Smooth muscle cell of the brain vasculature (primary cell): ENCODE measurements around the gene CD1C.
"Not testable (repeated sequence)": the region's sequence is repeated elsewhere in the genome, so short reads cannot be mapped to it uniquely, and the experiment has no call there.

Source experiments
- DNase-seq: peaks from one replicate; pipeline ENCODE4 v3.0.0-alpha.2; 2012; ENCODE audit warnings: low read depth, low spot score

Gene CD1C

GRCh38 chr1:158328426-158328825 lies 38.7 kb downstream of the CD1C start:
- DNase-seq: no peak

- no peak for DNase-seq
Observed at GRCh38 chr1:158329300-158329699, 39.6 kb downstream of the CD1C start.

DNA sequence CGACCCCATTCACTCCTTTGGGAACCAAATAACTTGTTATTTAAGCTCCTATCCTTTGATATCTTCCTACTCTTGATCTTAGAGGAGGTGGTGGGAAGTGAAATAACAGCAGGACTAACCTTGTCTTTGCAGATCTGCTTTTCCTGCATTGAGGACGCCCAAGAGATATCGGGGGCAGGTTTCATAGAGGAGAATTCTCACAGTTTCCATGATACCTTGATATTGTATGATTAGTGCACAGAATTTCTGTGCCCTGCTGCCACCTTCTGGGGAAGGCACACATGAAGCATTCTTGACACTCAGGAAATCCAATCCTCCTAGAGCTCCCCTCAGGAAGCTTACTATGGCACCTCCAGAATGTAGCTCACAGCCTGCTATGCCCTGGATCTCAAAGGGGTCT lies 40.0 kb downstream of the CD1C start:
- no peak for DNase-seq

DNA sequence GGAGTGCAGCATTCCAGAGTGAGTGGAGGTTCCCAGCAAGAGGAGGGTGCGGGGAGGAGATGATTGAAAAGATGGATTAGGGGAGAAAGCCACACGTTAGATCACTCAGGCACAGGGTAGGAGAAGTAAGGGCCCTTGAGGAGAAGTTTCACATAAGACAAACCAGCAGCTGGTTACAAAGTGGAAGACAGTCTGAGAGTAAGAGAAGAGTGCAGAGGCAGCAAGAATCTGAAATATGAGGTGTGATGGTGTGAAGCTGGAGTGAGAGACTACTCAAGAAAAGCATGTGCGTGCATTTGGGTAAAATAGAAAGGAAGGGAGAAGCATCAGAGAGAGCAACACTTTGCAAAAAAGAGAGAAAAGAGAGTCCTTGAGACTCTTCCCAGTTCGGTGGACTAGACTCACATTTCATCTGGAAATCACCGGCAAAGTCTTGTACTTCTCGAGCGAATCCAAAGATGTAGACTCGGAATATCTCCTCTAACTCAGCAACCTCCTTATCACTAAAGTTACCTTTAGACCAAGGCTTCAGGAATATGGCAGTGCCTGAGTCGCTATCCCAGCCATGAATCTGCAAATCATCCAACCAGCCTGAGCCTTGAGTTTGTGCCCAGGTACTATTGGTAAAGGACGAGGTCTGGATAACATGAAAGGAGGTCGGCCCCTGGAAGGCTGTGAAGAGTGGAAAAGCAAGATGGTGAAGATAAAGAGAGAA lies 40.8 kb downstream of the CD1C start:
- no peak for DNase-seq

DNA sequence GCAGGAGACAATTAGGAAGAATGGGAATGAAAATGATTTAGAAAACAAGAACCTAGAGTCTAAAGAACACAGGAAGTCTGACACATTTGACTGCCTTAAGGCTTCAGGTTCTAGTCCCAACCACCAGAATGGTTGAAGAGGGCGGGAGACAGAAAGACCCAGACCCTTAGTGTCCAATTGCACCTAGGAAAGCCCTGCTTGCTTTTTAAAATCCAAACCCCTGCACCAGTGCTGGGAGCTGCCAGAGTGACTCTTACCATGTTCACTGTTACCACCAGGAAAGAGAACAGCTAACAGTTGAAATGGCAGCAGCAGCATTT lies 41.3 kb downstream of the CD1C start:
- no peak for DNase-seq

DNA sequence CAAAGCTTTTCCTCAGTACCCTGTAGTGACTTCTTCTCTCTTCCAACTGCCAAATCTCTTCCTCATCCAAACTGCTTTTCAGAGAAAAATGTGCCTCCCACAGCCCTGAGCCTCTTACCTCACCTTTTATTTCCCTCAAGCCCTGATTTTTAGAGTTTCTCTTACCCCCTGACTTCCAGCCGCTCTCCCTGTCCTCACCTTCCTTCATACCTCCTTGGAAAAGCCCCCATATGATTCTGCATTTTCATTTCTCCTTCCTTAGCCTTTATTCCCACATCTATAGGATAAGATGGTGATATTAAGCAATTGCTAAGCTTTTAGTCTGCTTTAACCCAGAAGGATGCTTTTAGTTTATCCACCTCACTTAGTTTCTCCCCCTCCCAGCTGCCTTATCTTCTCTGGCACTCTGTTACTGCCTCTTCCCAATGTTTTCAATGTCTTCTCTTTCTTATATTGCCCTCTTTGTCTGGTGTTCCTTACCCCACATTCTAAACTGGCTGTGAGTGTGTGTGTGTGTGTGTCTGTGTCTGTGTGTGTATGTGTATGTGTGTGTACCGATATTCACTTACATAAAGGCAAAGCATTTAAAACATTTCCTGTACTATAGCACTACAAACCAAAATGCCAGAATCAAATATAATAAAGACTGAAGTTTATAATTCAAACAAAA lies 41.9 kb downstream of the CD1C start, which contains the start of gene CD1B:
Gene CD1B, minus strand, starts transcription at position 51 of the 670 bp plus-strand sequence. CDS start 108 bp downstream, outside the sequence.
- no peak for DNase-seq

DNA sequence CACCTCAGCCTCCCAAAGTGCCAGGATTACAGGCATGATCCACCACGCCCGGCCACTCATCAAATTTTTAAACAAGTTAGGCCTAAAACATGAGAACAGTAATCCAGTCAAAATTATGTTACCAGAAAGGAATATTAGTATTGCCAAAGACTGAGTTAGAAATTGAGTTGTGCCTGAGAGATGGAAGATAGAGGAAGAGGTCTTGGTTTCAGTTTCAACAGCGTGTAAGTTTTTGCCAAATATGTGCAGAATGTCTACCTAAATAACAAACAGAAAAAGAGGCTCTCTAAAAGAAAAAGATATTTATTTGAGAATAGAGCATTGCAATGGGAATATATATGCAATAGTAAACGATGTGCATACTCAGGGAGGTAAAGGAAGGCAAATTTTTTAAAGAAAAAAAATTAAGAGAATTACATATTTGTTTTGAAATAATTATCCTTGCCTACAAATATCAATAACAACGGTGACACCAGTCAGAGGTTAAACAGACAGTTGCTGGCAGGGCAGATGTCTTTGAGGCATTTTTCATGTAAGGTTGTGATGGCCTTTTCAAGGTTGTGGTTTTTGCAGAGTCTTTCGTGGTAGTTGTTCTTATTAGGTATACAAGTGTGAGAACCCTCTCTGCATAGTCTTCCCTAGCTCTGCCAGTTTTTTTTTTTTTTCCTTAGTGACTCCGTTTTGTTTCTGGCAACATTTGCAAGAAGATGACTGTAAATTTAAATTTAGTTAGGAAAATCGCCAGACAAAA lies 43.9 kb downstream of the CD1C start:
- no peak for DNase-seq

DNA sequence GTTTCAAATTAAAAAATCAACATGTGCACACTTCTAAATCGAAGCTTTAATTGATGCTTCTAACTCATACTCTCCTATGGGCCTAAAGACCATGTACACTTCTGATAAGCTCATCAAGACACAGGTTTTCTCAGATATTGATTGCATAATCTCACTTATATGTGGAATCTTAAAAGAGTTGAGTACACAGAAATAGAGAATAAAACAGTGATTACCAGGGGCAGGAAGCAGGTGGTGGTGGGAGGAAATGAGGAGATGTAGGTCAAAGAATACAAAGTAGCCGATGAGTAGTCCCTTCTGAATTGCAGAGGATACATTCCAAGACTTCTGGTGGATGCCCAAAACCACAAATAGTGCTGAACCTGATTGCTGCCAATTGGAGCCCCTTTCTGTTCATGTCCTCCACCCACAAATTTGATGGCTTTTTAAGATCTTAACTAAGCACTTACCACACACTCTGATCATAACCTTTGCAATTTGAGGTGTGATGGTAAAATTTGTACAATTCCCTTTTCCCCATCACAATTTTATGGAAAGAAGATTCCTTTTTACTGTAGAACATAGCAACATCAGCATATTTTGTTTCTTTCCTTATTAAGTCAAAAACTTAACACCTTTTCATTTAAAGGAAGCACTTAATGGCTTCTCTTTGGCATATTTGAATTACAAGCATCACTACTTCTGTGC lies 44.9 kb downstream of the CD1C start:
- DNase-seq: no peak

- DNase-seq: no peak
Observed at GRCh38 chr1:158335213-158335532, 45.5 kb downstream of the CD1C start.

- not testable (repeated sequence) for DNase-seq
Observed at GRCh38 chr1:158336413-158336812, 46.7 kb downstream of the CD1C start.
